ENCODE measurements around the gene SMPDL3A. TPM values are rescaled to one million over a fixed set of nuclear protein-coding genes. Genes with fewer than 3 reads are reported as not detected.

SMPDL3A gene
- total and polyA plus RNA-seq, 2 donors (not counting 1 experiment from before 2014, with no cell fraction given) = 0.21 to 2.0 TPM

DNA sequence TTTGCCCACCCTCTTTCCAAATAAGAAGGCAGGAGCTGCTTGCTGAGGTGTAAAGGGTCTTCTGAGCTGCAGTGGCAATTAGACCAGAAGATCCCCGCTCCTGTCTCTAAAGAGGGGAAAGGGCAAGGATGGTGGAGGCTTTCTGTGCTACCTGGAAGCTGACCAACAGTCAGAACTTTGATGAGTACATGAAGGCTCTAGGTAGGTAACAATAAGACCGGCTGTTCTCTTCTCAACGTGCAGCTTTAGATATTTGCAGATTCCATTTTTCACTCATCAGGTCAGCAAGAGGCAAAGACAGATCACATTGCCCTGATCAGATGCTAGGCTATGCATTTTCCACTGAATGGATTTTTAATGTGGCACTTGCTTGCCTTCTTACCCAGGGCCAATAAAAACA is 9.4 kb upstream of the SMPDL3A start, which contains the start of gene FABP7:
Gene FABP7 (plus strand): TSS at position 50 of the 400 bp plus-strand sequence. CDS start 79 bp downstream, at position 129.
- no peaks in the 10 kb centered on the region for H3K79me2 ChIP-seq (ENCODE audit: control insufficient read depth, insufficient read depth, low read length)
- DNase-seq = no peak
- H3K9me3 ChIP-seq (ENCODE audit: control extremely low read depth in 1 of 3, control insufficient read depth in 2 of 3, insufficient read depth in 1 of 3, low read length in 2 of 3) = no peaks in the 10 kb centered on the region
- Mint-ChIP-seq H3K4me3 (no peak within 1 kb of the TSS), H3K27ac (no peak within 1 kb of the TSS), H3K27me3 (peaks cover 10% of the 10 kb centered on the region), H3K9me3 (ENCODE audit: insufficient read depth) (no peaks in the 10 kb centered on the region), H3K4me1 (no peaks in the 10 kb centered on the region)
- ChIA-PET POLR2A (no interaction called here), CTCF (no interaction called here)
- TF ChIP-seq EZH2 (IDR thresholded peaks at IDR 0.05; ENCODE audit: borderline replicate concordance, insufficient read depth, low read depth, low read length, poor library complexity, severe bottlenecking) = no peak
- no peaks in the 10 kb centered on the region for H3K27me3 ChIP-seq (replicated peaks in 1 of 4; ENCODE audit: control extremely low read depth in 1 of 4, control insufficient read depth in 3 of 4, insufficient read depth in 4 of 4, low read length in 3 of 4)
- intact Hi-C loops (cut with micrococcal nuclease) = no loop called here
- H3K27ac ChIP-seq (ENCODE audit: low read length in 2 of 2) = no peak within 1 kb of the TSS
- ATAC-seq (ENCODE audit: low read depth) = no peak
- no peaks in the 10 kb centered on the region for H4K20me1 ChIP-seq (ENCODE audit: control insufficient read depth, insufficient read depth, low read length, poor library complexity, severe bottlenecking)
- H3K4me2 ChIP-seq (replicated peaks; ENCODE audit: low read depth, low read length, poor library complexity, severe bottlenecking) = no peak within 1 kb of the TSS
- H3K4me3 ChIP-seq (ENCODE audit: control extremely low read depth in 1 of 5, extremely low read depth in 1 of 5, insufficient read depth in 1 of 5, low read depth in 2 of 5, low read length in 4 of 5) = no peak within 1 kb of the TSS
- no peaks in the 10 kb centered on the region for H3K4me1 ChIP-seq (ENCODE audit: control insufficient read depth in 2 of 2, insufficient read depth in 2 of 2, low read length in 2 of 2)
- H3K36me3 ChIP-seq (replicated peaks in 1 of 2; ENCODE audit: control extremely low read depth in 1 of 2, control insufficient read depth in 1 of 2, extremely low read depth in 1 of 2, insufficient read depth in 2 of 2, low read length in 1 of 2) = no peaks in the 10 kb centered on the region
- H2AFZ ChIP-seq (ENCODE audit: insufficient read depth, low read depth, low read length, poor library complexity, severe bottlenecking) = no peak within 1 kb of the TSS
- 78% methylated on average over 3 of the region's 3 CpGs for WGBS (ENCODE audit: insufficient coverage)
- no peak within 1 kb of the TSS for H3K9ac ChIP-seq (ENCODE audit: low read length)

DNA sequence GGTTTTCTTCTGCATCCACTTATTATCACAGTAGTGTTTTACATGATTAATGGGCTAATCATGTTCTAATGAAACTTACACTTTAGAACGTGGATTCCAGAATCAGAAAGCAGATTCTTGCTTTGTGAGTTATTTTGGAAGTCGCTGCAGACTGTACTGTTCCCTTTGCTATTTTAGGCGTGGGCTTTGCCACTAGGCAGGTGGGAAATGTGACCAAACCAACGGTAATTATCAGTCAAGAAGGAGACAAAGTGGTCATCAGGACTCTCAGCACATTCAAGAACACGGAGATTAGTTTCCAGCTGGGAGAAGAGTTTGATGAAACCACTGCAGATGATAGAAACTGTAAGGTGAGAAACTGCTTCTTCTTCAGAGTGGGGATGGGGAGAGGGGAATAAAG is 8.9 kb upstream of the SMPDL3A start:
- Histone ChIP-seq H3K79me2 (ENCODE audit: control insufficient read depth, insufficient read depth, low read length) (no peaks in the 10 kb centered on the region), H3K4me2 (replicated peaks; ENCODE audit: low read depth, low read length, poor library complexity, severe bottlenecking) (no peak overlapping the region), H3K27ac (ENCODE audit: low read length in 2 of 2) (no peak overlapping the region), H3K27me3 (replicated peaks in 1 of 4; ENCODE audit: control extremely low read depth in 1 of 4, control insufficient read depth in 3 of 4, insufficient read depth in 4 of 4, low read length in 3 of 4) (no peaks in the 10 kb centered on the region), H3K4me3 (ENCODE audit: control extremely low read depth in 1 of 5, extremely low read depth in 1 of 5, insufficient read depth in 1 of 5, low read depth in 2 of 5, low read length in 4 of 5) (no peak overlapping the region), H3K36me3 (replicated peaks in 1 of 2; ENCODE audit: control extremely low read depth in 1 of 2, control insufficient read depth in 1 of 2, extremely low read depth in 1 of 2, insufficient read depth in 2 of 2, low read length in 1 of 2) (no peaks in the 10 kb centered on the region), H2AFZ (ENCODE audit: insufficient read depth, low read depth, low read length, poor library complexity, severe bottlenecking) (no peak overlapping the region), H3K4me1 (ENCODE audit: control insufficient read depth in 2 of 2, insufficient read depth in 2 of 2, low read length in 2 of 2) (no peaks in the 10 kb centered on the region), H4K20me1 (ENCODE audit: control insufficient read depth, insufficient read depth, low read length, poor library complexity, severe bottlenecking) (no peaks in the 10 kb centered on the region), H3K9ac (ENCODE audit: low read length) (no peak overlapping the region), H3K9me3 (ENCODE audit: control extremely low read depth in 1 of 3, control insufficient read depth in 2 of 3, insufficient read depth in 1 of 3, low read length in 2 of 3) (no peaks in the 10 kb centered on the region)
- no peak for DNase-seq
- intact Hi-C loops (cut with micrococcal nuclease) = no loop called here
- no peak overlapping the region for H3K27ac Mint-ChIP-seq
- POLR2A ChIA-PET = no interaction called here
- H3K9me3 Mint-ChIP-seq (ENCODE audit: insufficient read depth) = no peaks in the 10 kb centered on the region
- TF ChIP-seq, protein P1, sequence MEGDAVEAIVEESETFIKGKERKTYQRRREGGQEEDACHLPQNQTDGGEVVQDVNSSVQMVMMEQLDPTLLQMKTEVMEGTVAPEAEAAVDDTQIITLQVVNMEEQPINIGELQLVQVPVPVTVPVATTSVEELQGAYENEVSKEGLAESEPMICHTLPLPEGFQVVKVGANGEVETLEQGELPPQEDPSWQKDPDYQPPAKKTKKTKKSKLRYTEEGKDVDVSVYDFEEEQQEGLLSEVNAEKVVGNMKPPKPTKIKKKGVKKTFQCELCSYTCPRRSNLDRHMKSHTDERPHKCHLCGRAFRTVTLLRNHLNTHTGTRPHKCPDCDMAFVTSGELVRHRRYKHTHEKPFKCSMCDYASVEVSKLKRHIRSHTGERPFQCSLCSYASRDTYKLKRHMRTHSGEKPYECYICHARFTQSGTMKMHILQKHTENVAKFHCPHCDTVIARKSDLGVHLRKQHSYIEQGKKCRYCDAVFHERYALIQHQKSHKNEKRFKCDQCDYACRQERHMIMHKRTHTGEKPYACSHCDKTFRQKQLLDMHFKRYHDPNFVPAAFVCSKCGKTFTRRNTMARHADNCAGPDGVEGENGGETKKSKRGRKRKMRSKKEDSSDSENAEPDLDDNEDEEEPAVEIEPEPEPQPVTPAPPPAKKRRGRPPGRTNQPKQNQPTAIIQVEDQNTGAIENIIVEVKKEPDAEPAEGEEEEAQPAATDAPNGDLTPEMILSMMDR (IDR thresholded peaks at IDR 0.05) = no peak
- TF ChIP-seq EZH2 (IDR thresholded peaks at IDR 0.05; ENCODE audit: borderline replicate concordance, insufficient read depth, low read depth, low read length, poor library complexity, severe bottlenecking) = no peak
- no peak for ATAC-seq (ENCODE audit: low read depth)
- H3K4me3 Mint-ChIP-seq = no peak overlapping the region
- WGBS (ENCODE audit: insufficient coverage) = 75% methylated on average over 4 of the region's 5 CpGs
- H3K4me1 Mint-ChIP-seq = no peaks in the 10 kb centered on the region
- peaks cover 10% of the 10 kb centered on the region for H3K27me3 Mint-ChIP-seq
- CTCF ChIA-PET = no interaction called here

All from B cell (primary cell).